GM18870 (cell line): ENCODE results near the gene SYT15.
"Not testable (repeated sequence)": the region's sequence is repeated elsewhere in the genome, so short reads cannot be mapped to it uniquely, and the experiment has no call there.

Experiments used
- ATAC-seq: cut with Tn5 transposase; IDR thresholded peaks from one replicate; pipeline ENCODE4 v1.9.1; 2021; ENCODE audit warnings: moderate library complexity; ENCODE audit not compliant: unreplicated experiment

The SYT15 gene

GRCh38 chr10:46556515-46557318 lies 22.2 kb upstream of the SYT15 start, which contains the start of gene GPRIN2:
Gene GPRIN2 (minus strand): TSS chr10:46556658. CDS start chr10:46550736, 5,922 bp downstream.
- ATAC-seq: no peak

DNA sequence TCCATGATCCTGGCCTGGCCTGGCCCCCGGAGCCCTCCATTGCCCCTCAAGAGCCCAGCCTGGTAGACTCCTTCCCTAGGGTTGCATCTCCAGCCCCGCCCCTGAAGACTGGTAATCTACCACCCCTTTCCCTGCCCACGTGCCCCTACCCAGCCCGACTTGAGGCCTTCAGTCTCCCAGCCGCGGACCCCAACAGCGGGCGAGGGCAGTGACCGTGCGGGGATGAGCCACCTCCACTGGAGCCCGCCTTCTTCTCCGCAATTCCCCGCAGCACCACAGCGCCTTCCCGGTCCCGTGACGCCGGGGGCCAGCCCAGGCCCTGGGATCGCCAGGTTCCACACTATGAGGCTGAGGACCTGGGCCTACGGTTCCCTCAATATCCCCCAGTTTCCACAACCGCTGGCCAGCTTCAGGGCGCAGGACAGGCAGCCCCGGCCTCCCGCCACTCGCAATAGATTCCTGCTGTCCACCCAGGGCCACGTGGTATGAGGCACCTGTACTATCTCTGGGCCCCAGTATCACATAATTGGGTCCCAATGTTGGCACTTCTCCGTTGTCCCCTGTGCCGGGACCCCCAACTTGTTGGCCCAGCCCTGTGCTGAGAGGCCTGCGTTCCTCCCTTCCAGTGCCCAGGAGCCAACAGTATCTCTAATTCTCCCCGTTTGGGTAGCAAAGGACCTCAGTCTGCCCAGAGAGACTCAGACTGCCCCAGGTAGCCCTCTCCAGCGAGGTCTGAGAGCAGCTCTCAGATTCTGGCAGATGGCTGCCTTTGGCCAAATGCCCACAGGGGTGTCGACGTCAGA lies 21.4 kb upstream of the SYT15 start:
- ATAC-seq: no peak

DNA sequence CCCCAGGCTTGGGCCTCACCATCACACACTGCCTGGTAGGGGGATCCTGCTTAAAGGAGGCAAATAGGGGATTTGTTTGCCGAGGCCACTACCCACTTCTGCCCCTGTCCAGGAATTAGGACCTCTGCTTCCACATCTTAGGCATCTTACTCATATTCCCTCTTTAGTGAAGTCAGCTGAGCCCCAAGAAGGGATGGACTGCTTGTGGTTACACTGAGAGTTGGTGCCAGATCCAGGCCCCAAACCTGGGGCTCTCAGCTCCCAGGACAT lies 20.9 kb upstream of the SYT15 start:
- no peak for ATAC-seq

DNA sequence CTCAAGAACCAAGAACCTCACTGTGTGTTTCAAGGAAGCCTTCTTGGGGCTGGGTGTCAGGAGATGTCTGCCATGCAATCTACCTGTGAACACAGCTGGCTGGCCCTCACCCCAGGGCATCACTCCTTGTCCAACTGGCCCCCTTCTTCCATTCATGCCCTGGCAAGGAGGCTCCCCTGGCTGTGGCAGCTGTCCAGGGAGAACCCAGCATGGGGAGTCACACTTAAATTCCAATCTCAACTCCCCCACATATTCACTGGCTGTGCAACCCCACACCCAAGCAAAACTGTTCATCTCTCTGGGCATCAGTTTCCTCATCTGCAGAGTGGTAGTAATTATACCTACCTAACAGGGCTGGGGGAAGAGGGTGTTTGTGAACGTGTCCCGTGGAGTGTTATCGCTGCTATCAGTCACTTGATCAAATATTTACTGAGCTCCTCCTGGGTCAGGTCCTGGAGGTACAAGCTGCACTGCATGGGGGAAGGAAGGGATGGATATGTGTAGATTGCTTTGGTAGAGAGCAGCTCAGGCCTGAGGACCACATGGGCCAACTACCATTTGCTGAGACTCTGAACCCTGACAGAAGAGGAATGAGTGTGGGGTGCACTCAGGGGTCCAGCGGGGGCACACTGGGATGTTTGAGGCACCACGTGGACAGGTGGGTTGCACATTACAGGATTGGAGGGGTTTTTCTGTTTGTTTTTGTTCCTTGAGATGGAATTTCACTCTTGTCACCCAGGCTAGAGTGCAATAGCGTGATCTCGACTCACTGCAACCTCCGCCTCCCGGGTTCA lies 20.3 kb upstream of the SYT15 start:
- no peak for ATAC-seq

DNA sequence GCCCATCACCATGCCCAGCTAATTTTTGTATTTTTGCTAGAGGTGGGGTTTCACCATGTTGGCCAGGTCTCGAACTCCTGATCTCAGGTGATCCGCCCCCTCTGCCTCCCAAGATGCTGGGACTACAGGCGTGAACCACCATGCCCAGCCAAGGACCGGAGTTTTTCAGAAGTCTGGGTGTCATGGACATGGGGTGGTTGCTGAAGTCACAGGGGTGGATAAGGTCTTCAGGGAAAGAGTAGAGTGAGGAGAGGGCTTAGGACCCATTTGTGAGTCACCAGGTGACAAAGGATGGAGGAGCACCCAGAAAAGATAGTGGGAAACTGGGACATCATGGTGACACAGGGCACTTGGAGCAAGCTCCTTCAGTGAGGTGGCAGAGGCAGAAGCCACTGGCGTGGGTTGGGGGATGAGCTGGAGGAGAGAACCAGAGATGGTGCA lies 19.7 kb upstream of the SYT15 start:
- no peak for ATAC-seq

GRCh38 chr10:46560381-46560780 lies 18.5 kb upstream of the SYT15 start:
- ATAC-seq: no peak

- no peak for ATAC-seq
Measured at GRCh38 chr10:46560952-46561351, 18.0 kb upstream of the SYT15 start.

DNA sequence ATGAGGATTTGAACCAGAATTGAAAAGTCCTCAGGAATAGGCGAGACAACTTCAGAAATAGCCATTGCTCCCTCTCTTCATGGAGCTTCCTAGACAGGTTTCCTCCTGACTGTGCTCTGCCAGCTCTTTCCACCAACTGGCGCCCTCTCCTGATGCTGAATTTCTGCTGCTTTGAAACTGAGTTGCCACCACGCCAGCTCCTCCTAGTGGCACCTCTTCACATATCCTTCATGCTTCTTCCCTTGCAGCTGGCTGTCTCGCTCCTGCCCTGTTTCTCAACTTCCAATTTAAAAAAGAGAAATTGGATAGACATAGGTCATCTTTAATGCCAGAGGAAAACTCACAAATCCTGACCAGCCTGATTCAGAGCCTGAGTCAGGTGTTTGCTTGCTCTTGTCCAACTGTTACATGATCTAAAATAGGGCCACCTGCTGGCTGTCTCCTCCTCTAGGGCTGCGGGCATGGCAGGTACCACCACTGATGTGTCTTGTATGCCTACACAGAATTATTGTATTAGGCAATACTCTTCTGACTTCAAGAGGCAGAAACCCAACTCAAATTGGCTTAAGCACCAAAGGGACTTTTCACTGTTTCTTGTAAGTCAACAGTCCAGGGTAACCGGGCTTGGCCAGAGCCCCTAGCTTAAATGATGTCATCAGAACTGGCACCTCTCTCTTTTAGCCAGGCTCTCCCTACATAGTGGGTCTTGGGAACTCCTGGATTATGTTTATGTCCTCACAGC lies 13.2 kb upstream of the SYT15 start:
- ATAC-seq: peak; percentile 61

DNA sequence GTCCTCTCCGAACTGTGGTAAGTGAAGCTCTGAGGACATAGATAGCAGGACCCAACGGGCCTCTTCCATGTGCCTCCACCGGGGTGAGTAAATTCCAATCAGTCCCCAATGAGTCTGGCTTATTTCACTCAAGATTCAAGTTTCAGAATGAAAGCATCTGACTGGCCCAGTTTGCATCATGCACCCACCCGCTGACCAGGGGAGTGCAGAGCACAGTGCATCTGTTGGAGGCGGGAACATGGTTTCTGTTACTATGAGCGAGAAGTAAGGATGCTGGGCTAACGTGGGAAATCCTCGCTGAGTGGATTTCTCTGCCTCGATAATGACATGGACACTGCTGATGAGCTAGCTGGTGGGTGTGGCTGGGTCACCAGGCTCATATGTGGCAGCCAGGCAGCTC lies 11.8 kb upstream of the SYT15 start:
- ATAC-seq: not testable (repeated sequence)

DNA sequence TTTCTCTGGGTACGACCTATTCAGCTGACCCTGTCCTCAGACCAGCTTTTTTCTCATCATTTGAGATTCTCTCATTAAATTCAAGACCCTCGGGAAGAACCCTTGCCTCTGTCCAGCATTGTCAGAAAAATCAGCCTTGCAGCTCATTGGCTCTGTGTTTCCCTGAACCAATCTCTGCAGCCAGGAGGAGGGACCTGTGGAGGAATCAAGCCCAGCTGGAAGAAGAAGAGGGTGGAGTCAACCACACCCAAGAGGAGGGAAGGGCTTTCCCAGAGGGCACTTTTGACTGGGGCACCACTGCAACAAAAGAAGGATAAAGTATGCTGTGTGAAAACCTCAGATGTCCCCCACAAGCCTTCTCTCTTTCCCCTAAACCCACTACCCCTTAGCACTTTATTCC lies 8.3 kb upstream of the SYT15 start:
- ATAC-seq: not testable (repeated sequence)

DNA sequence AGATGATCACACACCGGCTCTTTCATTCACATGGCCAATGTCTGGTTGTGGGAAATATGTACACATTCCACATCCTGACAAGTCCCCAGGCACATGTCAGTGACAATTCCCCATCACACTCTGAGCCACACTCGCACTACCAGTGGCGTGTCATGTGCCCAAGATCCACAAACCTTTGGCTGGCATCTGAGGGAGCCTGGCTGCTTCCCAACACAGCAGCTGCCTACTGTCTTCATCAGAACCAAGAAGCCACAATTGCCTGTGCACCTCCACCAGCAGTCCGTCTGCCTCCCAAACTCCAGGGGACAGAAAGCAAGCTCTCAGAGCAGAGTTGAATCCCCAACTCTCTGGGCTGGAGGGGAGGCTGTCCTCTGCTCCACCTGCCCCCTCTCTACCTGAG lies 6.2 kb upstream of the SYT15 start:
- not testable (repeated sequence) for ATAC-seq

DNA sequence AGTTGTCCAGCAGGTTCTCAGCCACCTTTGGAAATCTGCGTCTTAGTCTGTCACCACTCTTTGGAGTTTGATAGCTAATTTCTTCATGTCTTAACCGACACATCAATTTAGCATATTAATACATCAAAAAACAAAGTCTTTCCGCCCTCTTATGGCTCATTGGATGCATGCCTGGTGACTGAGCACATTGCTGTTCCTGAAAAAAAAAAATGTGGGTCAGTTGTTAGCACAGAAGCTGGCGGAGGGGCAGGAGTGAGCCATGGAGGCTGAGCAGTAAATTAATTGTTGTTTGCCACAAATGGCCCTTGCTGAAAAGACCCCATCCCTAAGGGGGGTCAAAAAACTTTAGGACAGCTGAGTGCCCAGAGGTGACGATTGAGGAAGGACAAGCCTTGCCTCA lies 5.6 kb upstream of the SYT15 start:
- not testable (repeated sequence) for ATAC-seq

DNA sequence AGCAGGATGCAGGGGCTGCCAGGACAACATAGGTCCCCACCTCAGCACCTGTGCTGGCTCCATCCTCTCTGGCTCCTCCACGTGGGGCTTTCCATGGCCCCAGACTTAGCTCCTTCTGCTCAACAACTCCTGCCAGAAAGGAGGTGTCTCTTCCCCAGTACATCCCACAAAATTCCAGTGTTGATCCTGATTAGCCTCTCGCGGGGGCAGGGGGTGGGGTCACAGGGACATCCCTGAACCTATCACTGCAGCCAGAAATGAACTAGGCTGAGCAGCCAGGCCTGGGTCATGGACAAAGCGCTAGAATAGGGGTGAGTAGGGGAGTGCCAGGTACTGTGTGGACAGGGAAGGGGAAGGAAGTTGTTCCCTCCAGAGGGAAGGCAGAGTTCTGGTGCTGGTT lies 5.0 kb upstream of the SYT15 start:
- not testable (repeated sequence) for ATAC-seq

- ATAC-seq: not testable (repeated sequence)
Measured at GRCh38 chr10:46577624-46578473, 1.1 kb upstream of the SYT15 start.

- not testable (repeated sequence) for ATAC-seq
Measured at GRCh38 chr10:46579378-46579777, 450 bp downstream of the SYT15 start.

- ATAC-seq: not testable (repeated sequence)
Measured at GRCh38 chr10:46581997-46582396, 3.1 kb downstream of the SYT15 start.

DNA sequence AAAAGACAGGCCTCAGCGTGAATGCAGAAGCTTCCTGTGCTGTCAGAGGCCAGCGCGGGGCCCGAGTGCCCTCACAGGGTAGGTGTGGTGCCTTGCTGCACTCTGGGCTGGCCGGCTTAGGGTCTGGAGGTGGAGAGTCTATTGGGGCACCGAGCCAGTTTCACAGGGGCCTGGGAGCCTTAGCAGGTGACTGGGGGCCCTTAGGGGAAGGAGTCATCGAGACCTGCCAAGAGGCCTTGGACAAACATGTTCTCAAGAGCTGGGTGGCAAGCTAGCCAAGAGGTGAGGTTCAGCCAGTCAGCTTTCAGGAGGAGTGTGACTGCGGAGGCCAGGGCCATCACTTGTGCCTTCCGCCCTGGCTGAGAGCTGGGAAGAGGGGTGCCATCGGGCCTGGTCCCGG lies 3.6 kb downstream of the SYT15 start:
- not testable (repeated sequence) for ATAC-seq

DNA sequence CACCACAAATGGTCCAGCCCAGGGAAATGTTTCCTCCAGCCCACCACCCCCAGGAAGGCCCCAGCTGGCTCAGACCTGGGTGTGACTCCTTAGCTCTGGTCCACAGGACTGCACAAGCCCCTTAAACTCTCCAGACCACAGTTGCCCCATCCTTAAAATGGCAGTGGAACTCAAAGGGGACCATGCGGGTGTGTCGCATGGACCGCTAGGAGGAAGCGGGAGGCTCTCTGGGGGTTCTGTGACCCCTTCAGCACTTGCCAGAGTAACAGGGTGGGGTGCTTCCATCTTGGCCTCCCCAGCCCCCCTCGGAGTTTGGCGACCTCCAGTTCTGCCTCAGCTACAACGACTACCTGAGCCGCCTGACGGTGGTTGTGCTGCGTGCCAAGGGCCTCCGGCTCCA lies 5.3 kb downstream of the SYT15 start:
- not testable (repeated sequence) for ATAC-seq

DNA sequence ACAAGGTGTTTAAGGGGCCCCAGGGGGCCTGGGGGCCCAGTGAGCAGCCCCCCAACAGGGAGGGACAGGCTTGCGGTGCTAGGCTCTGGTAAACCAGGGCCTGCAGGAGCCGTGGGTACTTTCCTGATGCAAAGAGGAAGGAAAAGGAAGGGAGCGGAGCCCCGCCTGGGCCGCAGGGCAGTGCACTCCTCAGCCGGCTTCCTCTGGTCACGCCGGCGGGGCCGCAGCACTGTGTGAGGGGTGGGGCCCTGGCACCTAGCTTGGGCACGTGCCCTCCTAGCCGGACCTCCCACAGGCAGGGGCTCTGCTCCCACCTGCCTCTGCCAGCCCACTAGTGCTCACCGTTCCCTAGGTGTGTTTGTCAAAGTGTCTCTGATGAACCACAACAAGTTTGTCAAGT lies 6.3 kb downstream of the SYT15 start:
- not testable (repeated sequence) for ATAC-seq

GRCh38 chr10:46587546-46587945 lies 8.6 kb downstream of the SYT15 start:
- ATAC-seq: not testable (repeated sequence)
